ENCODE measurements around the gene MAPK8IP2.

GRCh38 chr22:50620593-50621355 lies 20.2 kb downstream of the MAPK8IP2 start:
- TF ChIP-seq CTCF (IDR thresholded peaks at IDR 0.05 in 4 of 5, conservative IDR thresholded peaks at IDR 0.05 in 1 of 5) = peak in 4 of 5 experiments; percentile 24 to 80 (median 76)
- no peak for TF ChIP-seq POLR2A (IDR thresholded peaks at IDR 0.05)

Measured in gastrocnemius medialis (tissue), 4 donors.